CD14-positive monocyte (primary cell): ENCODE data around the gene ADAMTS18. TPM values are rescaled to one million over a fixed set of nuclear protein-coding genes. Genes with fewer than 3 reads are reported as not detected.

Source experiments
- DNase-seq, 3 donors: peaks; one replicate each; pipeline ENCODE4 v3.0.0-alpha.2; 2011 to 2022
- H2AFZ ChIP-seq: 2 replicates; pipeline ENCODE4 v1.6.0; 2012; ENCODE audit warnings: mild to moderate bottlenecking, low read depth, low read length, inconsistent platforms; ENCODE audit not compliant: insufficient read depth, poor library complexity, severe bottlenecking
- H3K27ac ChIP-seq, 2 donors: 1 replicate in 1 of 2; 2 replicates in 1 of 2; pipeline ENCODE4 v1.5.1; 2012 to 2013; ENCODE audit warnings: low read length in 2 of 2, control low read depth in 1 of 2, inconsistent platforms in 1 of 2, low read depth in 1 of 2, mild to moderate bottlenecking in 1 of 2
- H3K27me3 ChIP-seq, 2 donors: one replicate each; pipeline versions ENCODE4 v1.6.0 to v1.6.1; 2011 to 2013; ENCODE audit warnings: low read length in 2 of 2; ENCODE audit not compliant: control insufficient read depth in 2 of 2, insufficient read depth in 2 of 2
- H3K36me3 ChIP-seq, 2 donors: replicated peaks in 1 of 2; 1 replicate in 1 of 2; 2 replicates in 1 of 2; pipeline versions ENCODE4 v1.5.1 to v1.6.1; 2012 to 2013; ENCODE audit warnings: low read length in 2 of 2, control low read depth in 1 of 2, inconsistent platforms in 1 of 2, mild to moderate bottlenecking in 1 of 2; ENCODE audit not compliant: insufficient read depth in 2 of 2, control insufficient read depth in 1 of 2
- H3K4me1 ChIP-seq, 2 donors: 1 replicate in 1 of 2; 2 replicates in 1 of 2; pipeline versions ENCODE4 v1.5.1 to v1.6.1; 2012 to 2013; ENCODE audit warnings: low read length in 2 of 2, control low read depth in 1 of 2, inconsistent platforms in 1 of 2, mild to moderate bottlenecking in 1 of 2, moderate library complexity in 1 of 2; ENCODE audit not compliant: insufficient read depth in 2 of 2, control insufficient read depth in 1 of 2
- H3K4me2 ChIP-seq: replicated peaks from 2 replicates; pipeline ENCODE3; 2012; ENCODE audit warnings: low read length, moderate library complexity, mild to moderate bottlenecking; ENCODE audit not compliant: poor library complexity, severe bottlenecking; ENCODE audit errors: extremely low read depth
- H3K4me3 ChIP-seq, 3 experiments: fragments of 200-600 bp in 1 of 3; sonication (generic) in 1 of 3; replicated peaks in 1 of 3; 1 replicate in 2 of 3; 2 replicates in 1 of 3; pipeline ENCODE4 v1.5.1; 2011 to 2013; ENCODE audit warnings: low read length in 3 of 3, mild to moderate bottlenecking in 3 of 3, control low read depth in 2 of 3, low read depth in 2 of 3, inconsistent platforms in 1 of 3, moderate library complexity in 1 of 3
- H3K79me2 ChIP-seq: 2 replicates; pipeline ENCODE4 v1.6.0; 2012; ENCODE audit warnings: mild to moderate bottlenecking, control low read depth, inconsistent platforms, low read length, moderate library complexity; ENCODE audit not compliant: insufficient read depth
- H3K9ac ChIP-seq: 2 replicates; pipeline ENCODE4 v1.6.0; 2017; ENCODE audit warnings: low read length, mild to moderate bottlenecking; ENCODE audit not compliant: insufficient read depth, poor library complexity, severe bottlenecking
- H3K9me3 ChIP-seq, 2 donors: replicated peaks in 1 of 2; 1 replicate in 1 of 2; 2 replicates in 1 of 2; pipeline versions ENCODE4 v1.5.1 to v1.6.1; 2012 to 2013; ENCODE audit warnings: low read length in 2 of 2, control low read depth in 1 of 2; ENCODE audit not compliant: control insufficient read depth in 1 of 2, insufficient read depth in 1 of 2
- H4K20me1 ChIP-seq: 2 replicates; pipeline ENCODE4 v1.6.0; 2012; ENCODE audit warnings: mild to moderate bottlenecking, low read length, control low read depth, moderate library complexity; ENCODE audit not compliant: insufficient read depth
- H3K27ac Mint-ChIP-seq, 7 donors: one replicate each; pipeline ENCODE4 v1.8.0; 2020; ENCODE audit warnings: mild to moderate bottlenecking in 7 of 7, mixed read lengths in 7 of 7, moderate library complexity in 6 of 7, inconsistent platforms in 2 of 7
- H3K27me3 Mint-ChIP-seq, 3 donors: one replicate each; pipeline ENCODE4 v1.8.0; 2021 to 2022; ENCODE audit warnings: low read depth in 3 of 3, mild to moderate bottlenecking in 3 of 3, mixed read lengths in 3 of 3, moderate library complexity in 3 of 3, inconsistent platforms in 1 of 3
- H3K36me3 Mint-ChIP-seq, 2 donors: one replicate each; pipeline ENCODE4 v1.8.0; 2020; ENCODE audit warnings: mixed read lengths in 2 of 2, inconsistent platforms in 1 of 2, mild to moderate bottlenecking in 1 of 2
- H3K4me1 Mint-ChIP-seq: one replicate; pipeline ENCODE4 v1.8.0; 2020; ENCODE audit warnings: mild to moderate bottlenecking, mixed read lengths
- H3K4me3 Mint-ChIP-seq, 2 donors: one replicate each; pipeline ENCODE4 v1.8.0; 2020; ENCODE audit warnings: mild to moderate bottlenecking in 2 of 2, mixed read lengths in 2 of 2, moderate library complexity in 1 of 2
- H3K9me3 Mint-ChIP-seq, 7 donors: one replicate each; pipeline ENCODE4 v1.8.0; 2020 to 2022; ENCODE audit warnings: mixed read lengths in 7 of 7, mild to moderate bottlenecking in 6 of 7, moderate library complexity in 6 of 7, inconsistent platforms in 2 of 7
- WGBS: methylation state at CpG from one replicate; pipeline ENCODE4 v1.1.5; 2013; ENCODE audit warnings: missing lambda C conversion rate; ENCODE audit not compliant: insufficient coverage; 5-methylcytosine and 5-hydroxymethylcytosine counted together
- intact Hi-C, 2 donors: fragments of 100-400 bp; cut with micrococcal nuclease; formaldehyde crosslinking; loops; one replicate each; pipeline versions ENCODE4 v1.15.0 to v1.15.1; 2023
- polyA plus RNA-seq, 3 donors: library from polyadenylated mRNA; depleted of rRNA in 1 of 3; unstranded in 2 of 3; stranded (reverse) in 1 of 3; fragments of 300-500 nt in 2 of 3; fragments of >200 nt in 1 of 3; fragmentation: Illumina TruSeq in 2 of 3; gene quantifications; 1 replicate in 2 of 3; 2 replicates in 1 of 3; pipeline ENCODE4 v1.2.3, GENCODE V29; 2012 to 2021
- TF ChIP-seq, protein P1 (sequence below): fragments of 200-600 bp; IDR thresholded peaks from one replicate; pipeline ENCODE4 v1.8.0; 2022; ENCODE audit warnings: antibody characterized with exemption, mild to moderate bottlenecking

Gene ADAMTS18
- polyA plus RNA-seq, 3 donors = not detected

DNA sequence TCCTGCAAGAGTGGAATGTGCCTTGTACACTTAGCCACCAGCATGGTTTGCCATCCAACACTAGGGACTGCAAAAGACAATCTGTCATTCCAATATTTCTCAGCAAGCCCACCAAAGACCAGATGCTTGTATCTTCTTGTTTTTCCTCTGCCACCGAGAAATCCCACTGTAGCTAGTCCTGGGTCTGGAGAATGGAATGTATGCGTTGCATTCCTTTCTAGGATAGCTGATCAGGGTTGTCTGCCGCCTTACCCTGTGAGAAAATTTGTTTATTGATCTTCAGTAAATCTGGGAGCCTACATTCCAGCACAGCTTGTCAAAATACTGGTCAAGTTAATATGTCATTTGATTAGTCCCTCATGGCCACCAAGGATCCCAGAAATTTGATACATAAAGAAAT, 28.1 kb upstream of the ADAMTS18 start:
- no peak for DNase-seq
- H3K27ac Mint-ChIP-seq = no peak overlapping the region
- Histone ChIP-seq H3K4me3 (no peak overlapping the region), H3K4me1 (no peaks in the 10 kb centered on the region), H3K9me3 (no peaks in the 10 kb centered on the region), H3K27me3 (no peaks in the 10 kb centered on the region), H2AFZ (no peak overlapping the region), H3K27ac (no peak overlapping the region), H3K4me2 (no peak overlapping the region), H4K20me1 (no peaks in the 10 kb centered on the region), H3K36me3 (no peaks in the 10 kb centered on the region), H3K79me2 (no peaks in the 10 kb centered on the region), H3K9ac (no peak overlapping the region)
- H3K9me3 Mint-ChIP-seq = peaks cover 0 to 7% (median 2%) of the 10 kb centered on the region in 7 donors
- no peak overlapping the region for H3K4me3 Mint-ChIP-seq
- 57% methylated on average over 2 of the region's 3 CpGs for WGBS
- TF ChIP-seq, protein P1, sequence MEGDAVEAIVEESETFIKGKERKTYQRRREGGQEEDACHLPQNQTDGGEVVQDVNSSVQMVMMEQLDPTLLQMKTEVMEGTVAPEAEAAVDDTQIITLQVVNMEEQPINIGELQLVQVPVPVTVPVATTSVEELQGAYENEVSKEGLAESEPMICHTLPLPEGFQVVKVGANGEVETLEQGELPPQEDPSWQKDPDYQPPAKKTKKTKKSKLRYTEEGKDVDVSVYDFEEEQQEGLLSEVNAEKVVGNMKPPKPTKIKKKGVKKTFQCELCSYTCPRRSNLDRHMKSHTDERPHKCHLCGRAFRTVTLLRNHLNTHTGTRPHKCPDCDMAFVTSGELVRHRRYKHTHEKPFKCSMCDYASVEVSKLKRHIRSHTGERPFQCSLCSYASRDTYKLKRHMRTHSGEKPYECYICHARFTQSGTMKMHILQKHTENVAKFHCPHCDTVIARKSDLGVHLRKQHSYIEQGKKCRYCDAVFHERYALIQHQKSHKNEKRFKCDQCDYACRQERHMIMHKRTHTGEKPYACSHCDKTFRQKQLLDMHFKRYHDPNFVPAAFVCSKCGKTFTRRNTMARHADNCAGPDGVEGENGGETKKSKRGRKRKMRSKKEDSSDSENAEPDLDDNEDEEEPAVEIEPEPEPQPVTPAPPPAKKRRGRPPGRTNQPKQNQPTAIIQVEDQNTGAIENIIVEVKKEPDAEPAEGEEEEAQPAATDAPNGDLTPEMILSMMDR = no peak
- peaks cover 0 to 2% (median 0%) of the 10 kb centered on the region in 3 donors for H3K27me3 Mint-ChIP-seq
- H3K4me1 Mint-ChIP-seq = no peaks in the 10 kb centered on the region
- no peaks in the 10 kb centered on the region for H3K36me3 Mint-ChIP-seq
- intact Hi-C loops = no loop called here

DNA sequence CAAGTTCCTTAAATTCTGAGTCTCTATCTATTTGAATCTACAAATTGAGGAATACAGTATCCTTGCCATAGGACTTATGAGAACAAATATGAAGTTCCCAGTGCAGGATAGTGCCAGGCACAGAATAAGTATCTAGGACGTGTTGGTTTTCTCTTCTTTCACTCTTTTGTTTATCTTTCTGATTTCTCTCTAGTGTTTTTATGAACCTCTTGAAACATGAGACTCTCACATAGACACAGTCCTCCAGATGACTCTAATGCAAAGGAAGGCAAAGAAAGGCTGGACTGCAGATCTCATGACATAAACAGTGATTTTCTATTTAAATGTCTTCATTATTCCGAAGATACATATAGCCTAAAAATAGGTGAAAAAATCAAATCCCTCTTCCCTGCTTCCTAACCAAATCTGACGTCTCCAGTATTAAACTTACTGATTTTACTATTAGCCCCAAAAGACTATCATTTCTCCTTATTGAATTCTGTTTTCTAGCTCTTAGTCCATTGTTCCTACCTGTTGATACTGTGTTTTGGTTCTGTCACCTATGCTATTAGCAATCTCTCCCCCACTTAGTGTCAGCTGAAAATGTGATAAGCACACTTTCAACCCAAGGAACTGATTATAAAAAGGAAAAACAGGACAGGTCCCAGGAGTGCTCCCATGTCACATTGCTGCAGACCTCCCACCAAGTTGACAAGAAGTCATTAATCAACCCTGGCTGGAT, 24.9 kb upstream of the ADAMTS18 start:
- Mint-ChIP-seq H3K9me3 (peaks cover 0 to 7% (median 0%) of the 10 kb centered on the region in 7 donors), H3K27ac (no peak overlapping the region), H3K27me3 (peaks cover 0 to 3% (median 0%) of the 10 kb centered on the region in 3 donors), H3K4me3 (no peak overlapping the region), H3K36me3 (no peaks in the 10 kb centered on the region), H3K4me1 (no peaks in the 10 kb centered on the region)
- TF ChIP-seq, protein P1 = no peak
- no peak overlapping the region for H3K4me3 ChIP-seq
- no peaks in the 10 kb centered on the region for H4K20me1 ChIP-seq
- no peaks in the 10 kb centered on the region for H3K79me2 ChIP-seq
- H3K27ac ChIP-seq = no peak overlapping the region
- no peak overlapping the region for H3K9ac ChIP-seq
- no peaks in the 10 kb centered on the region for H3K27me3 ChIP-seq
- no peak overlapping the region for H3K4me2 ChIP-seq
- H3K9me3 ChIP-seq = no peaks in the 10 kb centered on the region
- WGBS = no CpG with 5 or more reads among the region's 3 CpGs
- no peaks in the 10 kb centered on the region for H3K4me1 ChIP-seq
- H2AFZ ChIP-seq = no peak overlapping the region
- intact Hi-C loops = no loop called here
- DNase-seq = no peak
- H3K36me3 ChIP-seq = no peaks in the 10 kb centered on the region
